ENCODE results near the gene GLI2. TPM values are rescaled to one million over a fixed set of nuclear protein-coding genes. Genes with fewer than 3 reads are reported as not detected.
A peak's percentile ranks its signal among the peaks of the same experiment; 100 is the strongest.

Gene GLI2
- total RNA-seq, result not detected

- peak; percentile 54 for DNase-seq
- peaks cover 53% of the 10 kb centered on the region for H3K27me3 Mint-ChIP-seq
- ChIA-PET POLR2A (no interaction called here), CTCF (no interaction called here)
- H3K4me3 Mint-ChIP-seq, result no peak within 1 kb of the TSS
- H3K36me3 Mint-ChIP-seq, result no peaks in the 10 kb centered on the region
- intact Hi-C loops (cut with micrococcal nuclease), result loop anchor here (5.0 kb wide), 1 partner anchor 337 kb away; no protein-coding TSS in a partner anchor
- peaks cover 6% of the 10 kb centered on the region for H3K4me1 Mint-ChIP-seq (ENCODE audit: low read depth)
- no peak within 1 kb of the TSS for H3K27ac Mint-ChIP-seq
- H3K9me3 Mint-ChIP-seq, result no peaks in the 10 kb centered on the region
Measured at GRCh38 chr2:120735746-120736170, at the start of gene GLI2. Gene GLI2, plus strand, starts transcription at chr2:120735868. Its CDS starts 61,453 bp downstream, at chr2:120797321.

- intact Hi-C loops (cut with micrococcal nuclease), result no loop called here
- peaks cover 5% of the 10 kb centered on the region for H3K27me3 Mint-ChIP-seq
- H3K4me3 Mint-ChIP-seq, result no peak overlapping the region
- DNase-seq, result no peak
- H3K27ac Mint-ChIP-seq, result no peak overlapping the region
- H3K4me1 Mint-ChIP-seq (ENCODE audit: low read depth), result no peaks in the 10 kb centered on the region
- peaks cover 2% of the 10 kb centered on the region for H3K9me3 Mint-ChIP-seq
- H3K36me3 Mint-ChIP-seq, result no peaks in the 10 kb centered on the region
- ChIA-PET POLR2A (no interaction called here), CTCF (no interaction called here)
Measured at GRCh38 chr2:120685974-120686297, 49.7 kb upstream of the GLI2 start.

- Mint-ChIP-seq H3K4me3 (no peak overlapping the region), H3K27ac (no peak overlapping the region), H3K4me1 (ENCODE audit: low read depth) (no peaks in the 10 kb centered on the region), H3K36me3 (no peaks in the 10 kb centered on the region), H3K9me3 (peaks cover 2% of the 10 kb centered on the region), H3K27me3 (peaks cover 5% of the 10 kb centered on the region)
- intact Hi-C loops (cut with micrococcal nuclease), result no loop called here
- POLR2A ChIA-PET, result no interaction called here
- DNase-seq, result no peak
- CTCF ChIA-PET, result interaction anchor here (1.9 kb wide), 1 partner anchor 9 kb away, joined by 7 read pairs; no protein-coding TSS in a partner anchor
Measured at GRCh38 chr2:120686511-120687168, 49.0 kb upstream of the GLI2 start.

- Mint-ChIP-seq H3K27me3 (peaks cover 7% of the 10 kb centered on the region), H3K27ac (no peak overlapping the region), H3K9me3 (peaks cover 2% of the 10 kb centered on the region), H3K36me3 (no peaks in the 10 kb centered on the region), H3K4me1 (ENCODE audit: low read depth) (no peaks in the 10 kb centered on the region), H3K4me3 (no peak overlapping the region)
- intact Hi-C loops (cut with micrococcal nuclease), result no loop called here
- DNase-seq, result no peak
- POLR2A ChIA-PET, result no interaction called here
- CTCF ChIA-PET, result interaction anchor here (1.9 kb wide), 1 partner anchor 10 kb away, joined by 7 read pairs; no protein-coding TSS in a partner anchor
Measured at GRCh38 chr2:120687210-120687609, 48.5 kb upstream of the GLI2 start.

- Mint-ChIP-seq H3K27ac (no peak overlapping the region), H3K36me3 (no peaks in the 10 kb centered on the region), H3K4me1 (ENCODE audit: low read depth) (peaks cover 3% of the 10 kb centered on the region), H3K9me3 (peaks cover 2% of the 10 kb centered on the region), H3K27me3 (peaks cover 27% of the 10 kb centered on the region), H3K4me3 (no peak overlapping the region)
- DNase-seq, result no peak
- ChIA-PET POLR2A (no interaction called here), CTCF (interaction anchor here (0.7 to 2.2 kb wide), 2 partner anchors 10 to 11 kb away, joined by 4 to 9 read pairs; no protein-coding TSS in a partner anchor)
- intact Hi-C loops (cut with micrococcal nuclease), result no loop called here
Measured at GRCh38 chr2:120690521-120690920, 45.1 kb upstream of the GLI2 start.

GRCh38 chr2:120691410-120691809 is 44.3 kb upstream of the GLI2 start:
- Mint-ChIP-seq H3K36me3 (no peaks in the 10 kb centered on the region), H3K4me1 (ENCODE audit: low read depth) (peaks cover 5% of the 10 kb centered on the region), H3K27ac (no peak overlapping the region), H3K4me3 (no peak overlapping the region), H3K9me3 (peaks cover 2% of the 10 kb centered on the region), H3K27me3 (peaks cover 34% of the 10 kb centered on the region)
- DNase-seq, result no peak
- intact Hi-C loops (cut with micrococcal nuclease), result no loop called here
- POLR2A ChIA-PET, result no interaction called here
- CTCF ChIA-PET, result interaction anchor here (2.2 kb wide), 1 partner anchor 11 kb away, joined by 9 read pairs; no protein-coding TSS in a partner anchor

GRCh38 chr2:120692691-120693090 is 43.0 kb upstream of the GLI2 start:
- Mint-ChIP-seq H3K27ac (no peak overlapping the region), H3K36me3 (no peaks in the 10 kb centered on the region), H3K27me3 (peaks cover 41% of the 10 kb centered on the region), H3K4me1 (ENCODE audit: low read depth) (peaks cover 5% of the 10 kb centered on the region), H3K4me3 (no peak overlapping the region), H3K9me3 (no peaks in the 10 kb centered on the region)
- POLR2A ChIA-PET, result no interaction called here
- intact Hi-C loops (cut with micrococcal nuclease), result no loop called here
- CTCF ChIA-PET, result interaction anchor here (2.2 kb wide), 1 partner anchor 12 kb away, joined by 9 read pairs; no protein-coding TSS in a partner anchor
- DNase-seq, result no peak

- Mint-ChIP-seq H3K4me1 (ENCODE audit: low read depth) (peaks cover 5% of the 10 kb centered on the region), H3K27me3 (peaks cover 41% of the 10 kb centered on the region), H3K4me3 (no peak overlapping the region), H3K9me3 (no peaks in the 10 kb centered on the region), H3K27ac (no peak overlapping the region), H3K36me3 (no peaks in the 10 kb centered on the region)
- ChIA-PET POLR2A (no interaction called here), CTCF (no interaction called here)
- intact Hi-C loops (cut with micrococcal nuclease), result no loop called here
- no peak for DNase-seq
Measured at GRCh38 chr2:120693121-120693520, 42.5 kb upstream of the GLI2 start.

GRCh38 chr2:120694034-120694433 is 41.6 kb upstream of the GLI2 start:
- Mint-ChIP-seq H3K27ac (no peak overlapping the region), H3K9me3 (no peaks in the 10 kb centered on the region), H3K27me3 (peaks cover 41% of the 10 kb centered on the region), H3K36me3 (no peaks in the 10 kb centered on the region), H3K4me1 (ENCODE audit: low read depth) (peaks cover 5% of the 10 kb centered on the region), H3K4me3 (no peak overlapping the region)
- no peak for DNase-seq
- intact Hi-C loops (cut with micrococcal nuclease), result loop anchor here (2.0 kb wide), 1 partner anchor 377 kb away; no protein-coding TSS in a partner anchor
- ChIA-PET POLR2A (no interaction called here), CTCF (no interaction called here)

GRCh38 chr2:120697471-120697870 is 38.2 kb upstream of the GLI2 start:
- Mint-ChIP-seq H3K36me3 (no peaks in the 10 kb centered on the region), H3K4me1 (ENCODE audit: low read depth) (peaks cover 5% of the 10 kb centered on the region), H3K27ac (no peak overlapping the region), H3K27me3 (peaks cover 34% of the 10 kb centered on the region), H3K9me3 (no peaks in the 10 kb centered on the region), H3K4me3 (no peak overlapping the region)
- POLR2A ChIA-PET, result no interaction called here
- CTCF ChIA-PET, result interaction anchor here (2.1 kb wide), 1 partner anchor 383 kb away, joined by 9 read pairs; no protein-coding TSS in a partner anchor
- intact Hi-C loops (cut with micrococcal nuclease), result no loop called here
- DNase-seq, result no peak

- no peak overlapping the region for H3K27ac Mint-ChIP-seq
- no peak overlapping the region for H3K4me3 Mint-ChIP-seq
- intact Hi-C loops (cut with micrococcal nuclease), result no loop called here
- no peak for DNase-seq
- peaks cover 21% of the 10 kb centered on the region for H3K27me3 Mint-ChIP-seq
- peaks cover 5% of the 10 kb centered on the region for H3K4me1 Mint-ChIP-seq (ENCODE audit: low read depth)
- POLR2A ChIA-PET, result no interaction called here
- CTCF ChIA-PET, result no interaction called here
- no peaks in the 10 kb centered on the region for H3K9me3 Mint-ChIP-seq
- H3K36me3 Mint-ChIP-seq, result no peaks in the 10 kb centered on the region
Measured at GRCh38 chr2:120699292-120699691, 36.4 kb upstream of the GLI2 start.

- intact Hi-C loops (cut with micrococcal nuclease), result no loop called here
- Mint-ChIP-seq H3K4me1 (ENCODE audit: low read depth) (peaks cover 1% of the 10 kb centered on the region), H3K36me3 (no peaks in the 10 kb centered on the region), H3K9me3 (no peaks in the 10 kb centered on the region), H3K27ac (no peak overlapping the region), H3K4me3 (no peak overlapping the region), H3K27me3 (peaks cover 12% of the 10 kb centered on the region)
- CTCF ChIA-PET, result no interaction called here
- POLR2A ChIA-PET, result no interaction called here
- DNase-seq, result no peak
Measured at GRCh38 chr2:120700659-120701058, 35.0 kb upstream of the GLI2 start.

- no peak for DNase-seq
- intact Hi-C loops (cut with micrococcal nuclease), result no loop called here
- peaks cover 9% of the 10 kb centered on the region for H3K27me3 Mint-ChIP-seq
- H3K9me3 Mint-ChIP-seq, result no peaks in the 10 kb centered on the region
- H3K27ac Mint-ChIP-seq, result no peak overlapping the region
- ChIA-PET POLR2A (no interaction called here), CTCF (no interaction called here)
- H3K36me3 Mint-ChIP-seq, result no peaks in the 10 kb centered on the region
- H3K4me1 Mint-ChIP-seq (ENCODE audit: low read depth), result no peaks in the 10 kb centered on the region
- H3K4me3 Mint-ChIP-seq, result no peak overlapping the region
Measured at GRCh38 chr2:120701096-120701495, 34.6 kb upstream of the GLI2 start.
